Rectal smooth muscle tissue (tissue), 1 donor: ENCODE measurements around the gene PRDM5.

Experiments
- H3K27ac ChIP-seq: one replicate; pipeline ENCODE4 v1.7.0; 2013; ENCODE audit warnings: low read depth, low read length, inconsistent platforms
- H3K27me3 ChIP-seq: one replicate; pipeline ENCODE4 v1.7.0; 2013; ENCODE audit warnings: low read length; ENCODE audit not compliant: control insufficient read depth, insufficient read depth
- H3K36me3 ChIP-seq: one replicate; pipeline ENCODE4 v1.7.0; 2013; ENCODE audit warnings: low read length; ENCODE audit not compliant: control insufficient read depth, insufficient read depth
- H3K4me1 ChIP-seq: one replicate; pipeline ENCODE4 v1.7.0; 2013; ENCODE audit warnings: low read length; ENCODE audit not compliant: control insufficient read depth, insufficient read depth
- H3K4me3 ChIP-seq: one replicate; pipeline ENCODE4 v1.7.0; 2013; ENCODE audit warnings: low read length
- H3K9ac ChIP-seq: one replicate; pipeline ENCODE4 v1.7.0; 2013; ENCODE audit warnings: low read length

The PRDM5 gene

GRCh38 chr4:120922381-120923206, at the start of gene PRDM5:
Gene PRDM5, minus strand, starts transcription at chr4:120922726. Its CDS starts 118 bp downstream, at chr4:120922608.
- no peaks in the 10 kb centered on the region for H3K27me3 ChIP-seq
- peak within 1 kb of the TSS; percentile 22 for H3K9ac ChIP-seq
- no peaks in the 10 kb centered on the region for H3K36me3 ChIP-seq
- peak within 1 kb of the TSS; percentile 80 for H3K4me3 ChIP-seq
- H3K27ac ChIP-seq, result peak within 1 kb of the TSS; percentile 49
- H3K4me1 ChIP-seq, result peaks cover 6% of the 10 kb centered on the region

DNA sequence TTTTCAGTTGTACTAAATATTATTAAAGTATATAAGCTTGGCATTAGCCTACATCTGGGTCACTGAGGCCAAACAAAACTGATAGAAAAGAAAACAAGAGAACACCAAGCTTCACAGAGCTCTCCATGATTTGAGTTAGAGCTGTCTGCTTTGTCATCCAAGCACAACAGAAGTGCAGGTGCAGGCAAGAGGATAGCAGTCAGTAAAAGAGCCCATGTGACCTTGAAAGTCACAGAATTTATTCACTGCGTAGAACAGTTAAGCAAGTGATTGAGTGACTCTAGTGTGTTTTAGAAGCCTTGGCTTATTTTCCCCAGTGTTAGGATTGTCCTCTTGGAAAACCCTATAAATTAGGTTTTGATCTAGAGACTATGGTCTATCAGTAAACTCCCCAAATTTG, 49.4 kb upstream of the PRDM5 start:
- H3K4me3 ChIP-seq, result no peak overlapping the region
- H3K4me1 ChIP-seq, result no peaks in the 10 kb centered on the region
- no peak overlapping the region for H3K9ac ChIP-seq
- no peaks in the 10 kb centered on the region for H3K27me3 ChIP-seq
- H3K36me3 ChIP-seq, result no peaks in the 10 kb centered on the region
- no peak overlapping the region for H3K27ac ChIP-seq

GRCh38 chr4:120965938-120966337, 43.4 kb upstream of the PRDM5 start:
- Histone ChIP-seq H3K27me3 (no peaks in the 10 kb centered on the region), H3K9ac (no peak overlapping the region), H3K4me3 (no peak overlapping the region), H3K27ac (no peak overlapping the region), H3K36me3 (no peaks in the 10 kb centered on the region), H3K4me1 (no peaks in the 10 kb centered on the region)

- Histone ChIP-seq H3K4me3 (no peak overlapping the region), H3K27ac (no peak overlapping the region)
Observed at GRCh38 chr4:120964596-120964995, 42.1 kb upstream of the PRDM5 start.

DNA sequence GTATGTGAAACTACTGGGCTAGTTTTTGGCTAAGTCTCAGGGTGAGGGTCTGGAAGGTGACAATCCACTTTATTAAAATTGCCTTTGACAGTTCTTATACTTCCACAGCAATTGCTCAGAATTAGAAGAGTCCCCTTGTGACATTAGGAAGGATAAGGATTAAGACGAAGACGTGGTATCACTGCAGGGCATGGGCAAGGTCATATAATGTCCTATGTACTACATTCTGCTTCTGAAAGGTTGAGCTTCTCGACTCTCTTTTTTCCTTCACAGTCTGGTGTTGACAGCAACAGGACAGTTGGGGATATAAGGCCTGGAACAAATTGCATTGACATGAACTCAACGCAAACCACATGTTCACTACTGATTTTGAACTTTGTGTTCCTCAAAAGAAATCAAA, 40.9 kb upstream of the PRDM5 start:
- no peak overlapping the region for H3K27ac ChIP-seq
- no peaks in the 10 kb centered on the region for H3K4me1 ChIP-seq
- H3K27me3 ChIP-seq, result no peaks in the 10 kb centered on the region
- no peak overlapping the region for H3K4me3 ChIP-seq
- no peak overlapping the region for H3K9ac ChIP-seq
- no peaks in the 10 kb centered on the region for H3K36me3 ChIP-seq

More at GRCh38 chr4:120964596-120964995, 42.1 kb upstream of the PRDM5 start:
- H3K9ac ChIP-seq, result no peak overlapping the region
- no peaks in the 10 kb centered on the region for H3K36me3 ChIP-seq
- H3K27me3 ChIP-seq, result no peaks in the 10 kb centered on the region
- H3K4me1 ChIP-seq, result no peaks in the 10 kb centered on the region

DNA sequence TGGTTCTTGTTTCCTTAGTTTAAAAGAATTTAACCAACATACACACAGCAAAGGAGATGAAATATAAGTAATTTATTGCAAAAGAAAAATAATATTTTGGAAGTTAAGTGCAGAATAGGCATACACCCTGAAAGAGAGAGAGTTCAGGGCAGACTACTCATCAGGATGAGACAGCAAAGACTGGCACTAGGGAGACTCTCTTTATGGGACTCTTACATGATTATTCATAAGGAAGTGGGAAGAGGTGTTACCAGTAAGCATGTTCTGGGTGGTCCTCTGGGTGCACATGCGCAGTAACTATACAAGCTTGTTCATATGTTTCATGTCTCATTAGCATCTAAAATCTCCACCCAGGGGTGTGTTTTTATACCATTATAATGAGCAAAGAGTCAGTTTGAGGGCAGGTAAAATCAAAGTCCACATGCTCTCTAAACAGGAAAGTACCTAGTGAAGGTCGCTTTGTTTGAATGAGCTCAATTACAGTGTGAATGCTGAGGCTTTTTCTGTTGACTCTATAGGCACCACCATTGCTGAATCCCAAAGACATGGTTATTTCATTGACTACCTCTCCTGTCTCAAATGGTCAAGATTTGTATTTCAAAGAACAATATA, 38.2 kb upstream of the PRDM5 start:
- no peaks in the 10 kb centered on the region for H3K27me3 ChIP-seq
- no peak overlapping the region for H3K27ac ChIP-seq
- H3K36me3 ChIP-seq, result no peaks in the 10 kb centered on the region
- no peaks in the 10 kb centered on the region for H3K4me1 ChIP-seq
- H3K9ac ChIP-seq, result no peak overlapping the region
- no peak overlapping the region for H3K4me3 ChIP-seq

DNA sequence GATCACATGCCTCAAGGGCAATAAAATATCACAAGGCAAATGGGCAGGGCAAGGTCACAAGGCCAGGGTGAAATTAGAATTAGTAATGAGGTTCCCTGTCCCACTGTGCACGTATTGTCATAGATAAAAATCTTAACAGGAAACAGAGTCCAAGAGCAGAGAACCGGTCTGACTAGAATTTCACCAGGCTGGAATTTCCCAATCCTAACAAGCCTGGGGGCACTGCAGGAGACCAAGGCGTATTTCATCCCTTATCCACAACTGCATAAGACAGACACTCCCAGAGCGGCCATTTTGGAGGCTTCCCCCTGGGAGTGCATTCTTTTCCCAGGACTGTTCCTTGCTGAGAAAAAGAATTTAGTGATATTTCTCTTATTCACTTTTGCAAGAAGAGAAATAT, 25.9 kb upstream of the PRDM5 start:
- Histone ChIP-seq H3K9ac (no peak overlapping the region), H3K36me3 (no peaks in the 10 kb centered on the region), H3K4me1 (no peaks in the 10 kb centered on the region), H3K27me3 (no peaks in the 10 kb centered on the region), H3K27ac (no peak overlapping the region), H3K4me3 (no peak overlapping the region)

- no peak overlapping the region for H3K27ac ChIP-seq
- no peaks in the 10 kb centered on the region for H3K27me3 ChIP-seq
- no peaks in the 10 kb centered on the region for H3K4me1 ChIP-seq
- H3K4me3 ChIP-seq, result no peak overlapping the region
- H3K36me3 ChIP-seq, result no peaks in the 10 kb centered on the region
- H3K9ac ChIP-seq, result no peak overlapping the region
Observed at GRCh38 chr4:120942776-120943175, 20.2 kb upstream of the PRDM5 start.

- Histone ChIP-seq H3K4me3 (no peak overlapping the region), H3K4me1 (no peaks in the 10 kb centered on the region), H3K27ac (no peak overlapping the region), H3K9ac (no peak overlapping the region), H3K27me3 (no peaks in the 10 kb centered on the region), H3K36me3 (no peaks in the 10 kb centered on the region)
Observed at GRCh38 chr4:120940547-120940946, 18.0 kb upstream of the PRDM5 start.

DNA sequence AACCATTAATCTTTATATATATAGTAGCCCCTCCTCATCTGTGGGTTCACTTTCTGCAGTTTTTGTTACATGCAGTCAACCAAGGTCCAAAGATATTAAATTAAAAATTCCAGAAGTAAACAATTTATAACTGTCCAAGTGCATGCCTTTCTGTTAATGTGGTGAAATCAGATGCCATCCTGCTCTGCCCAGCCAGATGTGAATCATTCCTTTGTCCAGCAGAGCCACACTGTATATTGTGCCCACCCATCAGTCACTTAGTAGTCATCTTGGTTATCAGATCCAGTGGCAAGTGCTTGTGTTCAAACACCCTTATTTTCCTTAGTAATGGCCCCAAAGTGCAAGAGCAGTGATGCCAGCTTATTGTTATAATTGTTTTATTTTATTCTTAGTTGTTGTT, 17.2 kb upstream of the PRDM5 start:
- H3K4me1 ChIP-seq, result no peaks in the 10 kb centered on the region
- H3K36me3 ChIP-seq, result no peaks in the 10 kb centered on the region
- no peak overlapping the region for H3K9ac ChIP-seq
- H3K27me3 ChIP-seq, result no peaks in the 10 kb centered on the region
- H3K4me3 ChIP-seq, result no peak overlapping the region
- H3K27ac ChIP-seq, result no peak overlapping the region

GRCh38 chr4:120929847-120930246, 7.3 kb upstream of the PRDM5 start:
- H3K27ac ChIP-seq, result no peak overlapping the region
- H3K4me3 ChIP-seq, result no peak overlapping the region
- H3K36me3 ChIP-seq, result no peaks in the 10 kb centered on the region
- H3K9ac ChIP-seq, result no peak overlapping the region
- H3K27me3 ChIP-seq, result no peaks in the 10 kb centered on the region
- H3K4me1 ChIP-seq, result no peaks in the 10 kb centered on the region

GRCh38 chr4:120927801-120928409, 5.4 kb upstream of the PRDM5 start:
- H3K4me1 ChIP-seq, result peaks cover 3% of the 10 kb centered on the region
- no peak overlapping the region for H3K9ac ChIP-seq
- no peaks in the 10 kb centered on the region for H3K36me3 ChIP-seq
- no peak overlapping the region for H3K4me3 ChIP-seq
- no peak overlapping the region for H3K27ac ChIP-seq
- no peaks in the 10 kb centered on the region for H3K27me3 ChIP-seq
